T-helper 22 cell (primary cell): ENCODE results near the gene WLS.

ENCODE experiments used
- DNase-seq: peaks from one replicate; pipeline ENCODE4 v3.0.0-alpha.2; 2020; ENCODE audit warnings: low read depth

The WLS gene

GRCh38 chr1:68227598-68227997, 4.7 kb downstream of the WLS start:
- no peak for DNase-seq

GRCh38 chr1:68225781-68226180, 6.5 kb downstream of the WLS start:
- DNase-seq = no peak

- DNase-seq = no peak
Measured at GRCh38 chr1:68223687-68224086, 8.6 kb downstream of the WLS start.

GRCh38 chr1:68221980-68222373, 10.3 kb downstream of the WLS start:
- no peak for DNase-seq

- no peak for DNase-seq
Measured at GRCh38 chr1:68221001-68221979, 11.0 kb downstream of the WLS start.

- no peak for DNase-seq
Measured at GRCh38 chr1:68220420-68220819, 11.9 kb downstream of the WLS start.

GRCh38 chr1:68218490-68218889, 13.8 kb downstream of the WLS start:
- DNase-seq = no peak

- no peak for DNase-seq
Measured at GRCh38 chr1:68217618-68218017, 14.7 kb downstream of the WLS start.

GRCh38 chr1:68217060-68217554, 15.2 kb downstream of the WLS start:
- no peak for DNase-seq

- no peak for DNase-seq
Measured at GRCh38 chr1:68216089-68216772, 16.1 kb downstream of the WLS start.

- DNase-seq = no peak
Measured at GRCh38 chr1:68213843-68214242, 18.5 kb downstream of the WLS start.

GRCh38 chr1:68211761-68212380, 20.5 kb downstream of the WLS start:
- DNase-seq = no peak

- DNase-seq = no peak
Measured at GRCh38 chr1:68210829-68211228, 21.5 kb downstream of the WLS start.

GRCh38 chr1:68210027-68210426, 22.3 kb downstream of the WLS start:
- DNase-seq = no peak

GRCh38 chr1:68206848-68207689, 25.3 kb downstream of the WLS start:
- DNase-seq = no peak

- no peak for DNase-seq
Measured at GRCh38 chr1:68205794-68206358, 26.4 kb downstream of the WLS start.

GRCh38 chr1:68204977-68205630, 27.2 kb downstream of the WLS start:
- DNase-seq = no peak

- no peak for DNase-seq
Measured at GRCh38 chr1:68202239-68202832, 30.0 kb downstream of the WLS start.

- DNase-seq = no peak
Measured at GRCh38 chr1:68201546-68202238, 30.6 kb downstream of the WLS start.

- DNase-seq = no peak
Measured at GRCh38 chr1:68199603-68200002, 32.7 kb downstream of the WLS start.
